Hepatocyte (in vitro differentiated cells): ENCODE results near the gene CUBN.

Source experiments
- CTCF ChIP-seq: fragments of 200-600 bp; sonication (generic); IDR thresholded peaks from 2 replicates; pipeline ENCODE4 v1.5.1; 2016; ENCODE audit warnings: antibody characterized with exemption, mild to moderate bottlenecking; ENCODE audit not compliant: poor library complexity
- EZH2 ChIP-seq: fragments of 200-600 bp; sonication (generic); IDR thresholded peaks from 2 replicates; pipeline ENCODE4 v1.6.1; 2016; ENCODE audit warnings: antibody characterized with exemption, mild to moderate bottlenecking, borderline replicate concordance
- EZH2phosphoT487 ChIP-seq: fragments of 200-600 bp; sonication (generic); IDR thresholded peaks from one replicate; pipeline ENCODE4 v1.6.1; 2018; ENCODE audit warnings: antibody characterized with exemption, mild to moderate bottlenecking, low read depth, moderate library complexity; ENCODE audit not compliant: unreplicated experiment, severe bottlenecking

GRCh38 chr10:17166699-17167098, 37.1 kb upstream of the CUBN start:
- TF ChIP-seq CTCF (no peak), EZH2 (no peak), EZH2phosphoT487 (no peak)
